A673 (cell line): ENCODE data around the gene KMT5C. TPM values are rescaled to one million over a fixed set of nuclear protein-coding genes. Genes with fewer than 3 reads are reported as not detected.

Source experiments
- BruUV-seq: library from RNA; stranded (reverse); fragments of 400-500 nt; replicated peaks from 2 replicates; lab custom pipeline; 2021; lab: Mats Ljungman, UMichigan
- CTCF ChIA-PET: fragments of 300-600 bp; sonication (Branson Sonifier 250); formaldehyde crosslinking; loops from one replicate; lab custom pipeline; 2022; ENCODE audit warnings: antibody characterized with exemption; lab: Charles Lee
- POLR2A ChIA-PET: fragments of 300-600 bp; sonication (Branson Sonifier 250); formaldehyde crosslinking; loops from one replicate; lab custom pipeline; 2022; ENCODE audit warnings: antibody characterized with exemption; ENCODE audit not compliant: low non-redundant PET; lab: Charles Lee
- DNase-seq: peaks from one replicate; pipeline ENCODE4 v3.0.0-alpha.2; 2015; ENCODE audit warnings: low spot score
- H3K27ac ChIP-seq: fragments of 200-600 bp; sonication (generic); 2 replicates; pipeline ENCODE4 v1.5.1; 2016; ENCODE audit warnings: mixed run types, low read depth, mild to moderate bottlenecking, mixed read lengths, antibody characterized with exemption, low read length; ENCODE audit not compliant: poor library complexity, severe bottlenecking
- H3K27me3 ChIP-seq: fragments of 200-600 bp; sonication (generic); replicated peaks from 2 replicates; pipeline ENCODE4 v1.6.1; 2017; ENCODE audit warnings: mixed run types, low read depth, mild to moderate bottlenecking, mixed read lengths, antibody characterized with exemption, low read length; ENCODE audit not compliant: insufficient read depth, poor library complexity
- H3K36me3 ChIP-seq: fragments of 200-600 bp; sonication (generic); 2 replicates; pipeline ENCODE4 v1.6.1; 2016; ENCODE audit warnings: mixed run types, mild to moderate bottlenecking, mixed read lengths, antibody characterized with exemption, low read length; ENCODE audit not compliant: insufficient read depth, poor library complexity, severe bottlenecking
- H3K4me1 ChIP-seq: fragments of 200-600 bp; sonication (generic); 2 replicates; pipeline ENCODE4 v1.6.1; 2017; ENCODE audit warnings: mixed run types, mild to moderate bottlenecking, mixed read lengths, antibody characterized with exemption, low read length; ENCODE audit not compliant: insufficient read depth, poor library complexity, severe bottlenecking
- H3K4me3 ChIP-seq: fragments of 200-600 bp; sonication (generic); 2 replicates; pipeline ENCODE4 v1.5.1; 2016; ENCODE audit warnings: low read depth, mixed run types, mild to moderate bottlenecking, mixed read lengths, low read length; ENCODE audit not compliant: poor library complexity, severe bottlenecking
- H3K9me3 ChIP-seq: fragments of 200-600 bp; sonication (generic); 2 replicates; pipeline ENCODE4 v1.6.1; 2016; ENCODE audit warnings: mixed run types, low read depth, mild to moderate bottlenecking, mixed read lengths, antibody characterized with exemption, low read length; ENCODE audit not compliant: poor library complexity, severe bottlenecking
- CTCF ChIP-seq: fragments of 300-800, 200-600 bp; sonication (generic); conservative IDR thresholded peaks from 2 replicates; pipeline ENCODE4 v1.5.1; 2017; ENCODE audit warnings: low read depth, mild to moderate bottlenecking, antibody characterized with exemption, low read length, moderate library complexity, mixed read lengths
- EZH2 ChIP-seq: fragments of 200-600 bp; sonication (generic); IDR thresholded peaks from 2 replicates; pipeline ENCODE4 v1.6.1; 2017; ENCODE audit warnings: borderline replicate concordance, low read depth, mild to moderate bottlenecking, mixed read lengths, antibody characterized with exemption, low read length; ENCODE audit not compliant: poor library complexity, severe bottlenecking
- intact Hi-C: fragments of 100-400 bp; cut with micrococcal nuclease; formaldehyde crosslinking; loops from one replicate; pipeline ENCODE4 v1.10.0; 2022; ENCODE audit not compliant: unreplicated experiment
- total RNA-seq: library from RNA; stranded (reverse); gene quantifications from 2 replicates; pipeline ENCODE4 v1.2.3, GENCODE V29; 2021

The KMT5C gene
- total RNA-seq, 1 experiment from 2014 or later: 19.7 TPM

DNA sequence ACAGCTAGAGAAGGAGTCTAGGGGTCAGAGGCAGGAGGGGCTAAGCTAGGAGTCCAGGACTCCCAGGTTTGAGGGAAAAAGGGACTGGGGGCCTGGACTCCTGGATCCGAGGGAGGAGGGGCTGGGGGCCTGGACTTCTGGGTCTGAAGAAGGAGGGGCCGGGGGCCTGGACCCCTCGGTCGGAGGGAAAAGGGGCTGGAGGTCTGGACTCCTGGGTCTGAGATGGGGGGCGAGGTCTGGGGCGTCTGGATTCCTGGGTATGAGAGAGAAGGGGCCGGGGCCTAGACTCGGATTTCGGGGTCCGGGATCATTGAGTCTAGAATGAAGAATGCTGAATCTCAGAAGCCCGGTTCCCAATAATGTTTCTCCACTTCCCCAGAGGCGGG lies 37.4 kb upstream of the KMT5C start:
- intact Hi-C loops: loop anchor here (10.0 kb wide), 1 partner anchor 82 kb away; the partner anchor contains the start of genes RPL28 and TMEM238
- BruUV-seq: no TSS peak
- no peak overlapping the region for H3K4me3 ChIP-seq
- no peak overlapping the region for H3K27ac ChIP-seq
- peaks cover 4% of the 10 kb centered on the region for H3K4me1 ChIP-seq
- peaks cover 42% of the 10 kb centered on the region for H3K36me3 ChIP-seq
- DNase-seq: no peak
- ChIA-PET CTCF (no interaction called here), POLR2A (no interaction called here)
- no peak for TF ChIP-seq EZH2
- TF ChIP-seq CTCF: no peak
- H3K9me3 ChIP-seq: no peaks in the 10 kb centered on the region
- no peaks in the 10 kb centered on the region for H3K27me3 ChIP-seq

DNA sequence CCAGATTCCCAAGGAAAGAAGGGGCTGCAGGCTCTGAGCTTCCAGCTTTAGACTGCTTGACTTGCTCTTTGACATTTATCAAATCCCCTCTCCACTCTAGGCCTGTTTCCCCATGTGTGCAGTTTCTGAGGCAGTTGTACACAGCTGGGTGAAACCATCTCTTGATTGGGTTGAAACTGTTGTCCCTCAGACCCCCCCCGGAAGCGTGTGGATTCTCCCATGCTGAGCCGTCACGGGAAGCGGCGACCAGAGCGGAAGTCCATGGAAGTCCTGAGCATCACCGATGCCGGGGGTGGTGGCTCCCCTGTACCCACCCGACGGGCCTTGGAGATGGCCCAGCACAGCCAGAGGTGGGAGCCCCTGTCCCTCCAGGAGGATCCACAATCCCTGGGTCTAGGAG lies 36.2 kb upstream of the KMT5C start:
- Histone ChIP-seq H3K4me1 (peaks cover 4% of the 10 kb centered on the region), H3K27me3 (no peaks in the 10 kb centered on the region), H3K4me3 (no peak overlapping the region), H3K9me3 (no peaks in the 10 kb centered on the region), H3K27ac (no peak overlapping the region), H3K36me3 (peaks cover 42% of the 10 kb centered on the region)
- DNase-seq: no peak
- BruUV-seq: no TSS peak
- intact Hi-C loops: loop anchor here (10.0 kb wide), 1 partner anchor 81 kb away; the partner anchor contains the start of genes RPL28 and TMEM238
- TF ChIP-seq CTCF (no peak), EZH2 (no peak)
- ChIA-PET POLR2A (no interaction called here), CTCF (no interaction called here)

- ChIA-PET CTCF (no interaction called here), POLR2A (no interaction called here)
- H3K27ac ChIP-seq: no peak overlapping the region
- H3K27me3 ChIP-seq: no peaks in the 10 kb centered on the region
- H3K4me3 ChIP-seq: no peak overlapping the region
- H3K36me3 ChIP-seq: peaks cover 48% of the 10 kb centered on the region
- intact Hi-C loops: loop anchor here (10.0 kb wide), 1 partner anchor 80 kb away; the partner anchor contains the start of genes RPL28 and TMEM238
- no TSS peak for BruUV-seq
- DNase-seq: peak; percentile 76
- no peaks in the 10 kb centered on the region for H3K9me3 ChIP-seq
- H3K4me1 ChIP-seq: peaks cover 4% of the 10 kb centered on the region
- TF ChIP-seq CTCF (no peak), EZH2 (no peak)
Measured at GRCh38 chr19:55304279-55304978, 35.2 kb upstream of the KMT5C start.
